SJSA1 (cell line): ENCODE results near the gene PTTG2. TPM values are rescaled to one million over a fixed set of nuclear protein-coding genes. Genes with fewer than 3 reads are reported as not detected.

Experiments used
- total RNA-seq: library from RNA; depleted of rRNA; stranded (reverse); fragments of >200 nt; shearing (Covaris generic); gene quantifications from 2 replicates; pipeline ENCODE4 v1.2.3, GENCODE V29; 2014; rRNA removed

Gene PTTG2
- total RNA-seq, 1 experiment from 2014 or later = not detected

Other genes with a start within 250 kb of the PTTG2 start
- gene PGM2, start 133.7 kb upstream of the PTTG2 start, total RNA-seq = 14.8 and 20.9 TPM in 2 replicates
- 91.6 and 97.1 TPM in 2 replicates for gene TBC1D1, start 69.3 kb upstream of the PTTG2 start, total RNA-seq